Coronary artery (tissue), 2 donors: ENCODE results near the gene PPP1R37.

Experiments
- DNase-seq: peaks from one replicate; pipeline ENCODE4 v3.0.0-alpha.2; 2017; ENCODE audit warnings: low spot score
- H3K27ac ChIP-seq, 2 donors: fragments of 200-600 bp; sonication (generic); one replicate each; pipeline ENCODE4 v1.5.1; 2016 to 2019
- H3K4me3 ChIP-seq: fragments of 200-600 bp; sonication (generic); 2 replicates; pipeline ENCODE4 v1.5.1; 2016; ENCODE audit warnings: mild to moderate bottlenecking, moderate library complexity
- CTCF ChIP-seq: fragments of 200-600 bp; sonication (generic); IDR thresholded peaks from one replicate; pipeline ENCODE4 v1.5.1; 2019; ENCODE audit warnings: antibody characterized with exemption

The PPP1R37 gene

GRCh38 chr19:45179072-45179891, 86.3 kb downstream of the PPP1R37 start:
- Histone ChIP-seq H3K4me3 (peak overlapping the region; percentile 72), H3K27ac (peak overlapping the region; percentile 74 to 93)
- DNase-seq: no peak
- TF ChIP-seq CTCF: no peak

- H3K27ac ChIP-seq: peak overlapping the region in 1 of 2 donors; percentile 93
- DNase-seq: no peak
- H3K4me3 ChIP-seq: peak overlapping the region; percentile 72
- no peak for TF ChIP-seq CTCF
Observed at GRCh38 chr19:45179892-45180370, 87.0 kb downstream of the PPP1R37 start.

- Histone ChIP-seq H3K27ac (no peak overlapping the region), H3K4me3 (no peak overlapping the region)
- DNase-seq: no peak
- TF ChIP-seq CTCF: no peak
Observed at GRCh38 chr19:45180936-45181335, 88.0 kb downstream of the PPP1R37 start.

- Histone ChIP-seq H3K27ac (no peak overlapping the region), H3K4me3 (no peak overlapping the region)
- DNase-seq: no peak
- TF ChIP-seq CTCF: no peak
Observed at GRCh38 chr19:45182758-45183157, 89.8 kb downstream of the PPP1R37 start.

- no peak for TF ChIP-seq CTCF
- H3K27ac ChIP-seq: no peak overlapping the region
- DNase-seq: no peak
Observed at GRCh38 chr19:45184115-45184514, 91.1 kb downstream of the PPP1R37 start.

GRCh38 chr19:45186509-45187334, 93.7 kb downstream of the PPP1R37 start:
- no peak for TF ChIP-seq CTCF
- DNase-seq: no peak
- Histone ChIP-seq H3K27ac (no peak overlapping the region), H3K4me3 (no peak overlapping the region)

More at GRCh38 chr19:45184115-45184514, 91.1 kb downstream of the PPP1R37 start:
- no peak overlapping the region for H3K4me3 ChIP-seq
